ENCODE data around the gene MTA2.

GRCh38 chr11:62615521-62615920 lies 13.9 kb upstream of the MTA2 start:
- no peak for TF ChIP-seq CTCF (IDR thresholded peaks at IDR 0.05; ENCODE audit: poor library complexity, severe bottlenecking)
- no peak for TF ChIP-seq EZH2 (IDR thresholded peaks at IDR 0.05; ENCODE audit: borderline replicate concordance, insufficient read depth, low read length, poor library complexity, severe bottlenecking)
- no peak for TF ChIP-seq POLR2AphosphoS5 (IDR thresholded peaks at IDR 0.05)
- no peak for TF ChIP-seq EP300 (conservative IDR thresholded peaks at IDR 0.05; ENCODE audit: poor library complexity, severe bottlenecking)
- no peak for TF ChIP-seq SMC3 (conservative IDR thresholded peaks at IDR 0.05; ENCODE audit: poor library complexity)
